Measurements from ENCODE around the gene MAGI1.

Gene MAGI1

DNA sequence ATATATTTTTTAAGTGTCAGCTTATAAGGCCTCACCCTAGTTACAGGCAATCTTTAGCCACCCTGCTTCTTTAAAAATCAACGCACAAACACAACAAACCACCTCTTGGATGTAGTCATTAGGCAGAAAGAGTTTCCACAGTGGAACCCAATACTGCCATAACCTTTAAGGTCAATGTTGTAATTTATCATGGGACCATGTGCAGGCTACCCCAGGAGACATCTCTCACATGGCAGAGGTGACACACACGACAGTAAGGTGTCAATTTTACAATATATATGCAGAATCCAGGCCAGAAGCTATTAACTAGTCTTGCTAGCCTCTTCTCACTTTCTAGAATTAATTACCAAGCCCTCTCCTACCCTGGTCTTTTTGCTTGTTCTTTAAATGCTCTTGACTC, 336.5 kb downstream of the MAGI1 start:
- no peak for DNase-seq

DNA sequence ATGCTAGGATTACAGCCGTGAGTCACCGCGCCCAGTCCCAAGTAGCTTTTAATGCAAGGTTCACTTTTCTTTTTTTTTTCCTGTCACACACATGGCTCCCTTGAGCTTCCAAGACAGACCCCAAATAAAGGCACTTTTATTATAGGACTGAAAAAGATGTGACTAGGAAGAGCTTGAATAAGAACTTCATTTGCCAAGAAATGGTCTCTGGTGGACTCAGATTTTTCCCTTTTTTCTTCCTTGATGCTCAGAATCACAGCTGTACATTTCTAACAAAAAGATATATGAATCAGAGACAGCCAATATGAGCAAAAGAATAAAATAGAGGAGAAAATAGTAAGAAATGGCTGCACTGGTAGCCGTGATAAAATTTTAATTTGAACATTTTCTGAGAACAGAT, 337.2 kb downstream of the MAGI1 start:
- no peak for DNase-seq

DNA sequence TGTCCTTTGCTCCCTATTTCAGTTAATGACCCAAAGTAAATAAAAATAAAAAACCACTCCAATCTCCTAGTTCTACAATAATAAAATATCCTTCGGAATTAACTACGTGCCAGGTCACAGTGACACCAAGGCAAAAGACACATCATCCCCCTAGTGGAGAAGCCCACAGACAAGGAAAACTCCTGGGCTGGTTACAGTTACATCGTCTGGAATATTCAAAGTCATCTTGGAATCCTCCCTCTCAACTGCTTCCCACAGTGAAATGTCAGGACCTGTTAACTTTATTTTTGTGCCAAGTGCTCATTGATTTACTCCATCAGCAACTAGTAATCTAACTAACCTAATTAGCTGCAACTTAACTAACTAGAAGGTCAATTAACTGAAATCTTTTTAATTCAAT, 349.3 kb downstream of the MAGI1 start:
- DNase-seq, result no peak

DNA sequence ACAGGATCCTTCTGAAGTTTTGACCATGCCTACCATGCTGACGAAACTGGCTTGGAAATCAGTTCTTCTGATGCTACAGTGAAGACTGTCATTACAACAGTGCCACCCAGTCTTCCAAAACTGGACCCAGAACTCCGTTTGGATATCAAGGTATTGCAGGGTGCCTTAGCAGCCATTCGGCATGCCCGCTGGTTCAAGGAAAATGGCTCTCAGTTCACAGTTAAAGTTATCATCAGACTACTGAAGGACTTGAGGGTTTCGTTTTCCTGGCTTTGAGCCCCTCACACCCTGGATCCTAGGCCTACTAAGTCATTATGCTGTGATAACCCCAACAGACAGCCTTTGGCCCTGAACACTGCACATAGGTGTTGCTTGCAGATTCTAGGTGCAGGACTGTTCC, 351.0 kb downstream of the MAGI1 start:
- DNase-seq, result no peak

DNA sequence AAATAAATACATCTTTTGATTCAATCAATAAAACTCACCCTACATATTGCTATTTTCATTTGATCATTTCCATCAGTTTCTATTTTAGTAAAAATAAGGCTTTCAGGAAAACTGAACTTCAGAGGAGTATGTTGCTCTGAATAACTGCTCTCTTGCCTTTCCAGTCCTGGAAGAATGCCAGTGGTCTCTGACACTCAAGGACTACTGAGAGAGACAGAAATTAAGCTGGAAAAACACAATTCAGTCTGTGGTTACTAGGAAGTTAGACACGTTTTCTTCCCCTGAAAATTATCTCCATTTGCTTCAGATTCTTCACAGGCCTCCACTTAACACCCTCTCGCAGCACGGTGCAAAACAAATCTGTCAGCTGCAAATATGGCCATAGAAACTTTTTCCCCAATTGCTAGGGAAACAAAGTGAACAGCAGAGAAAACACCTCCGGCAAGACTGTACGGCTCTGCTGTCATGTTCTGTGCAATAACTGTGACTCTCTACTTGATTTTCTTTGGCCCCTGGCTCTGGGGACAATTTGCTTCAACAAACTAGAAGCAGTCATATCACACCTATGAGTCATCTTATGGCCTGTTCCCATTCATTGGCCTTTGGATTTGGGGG, 353.0 kb downstream of the MAGI1 start:
- DNase-seq, result no peak

DNA sequence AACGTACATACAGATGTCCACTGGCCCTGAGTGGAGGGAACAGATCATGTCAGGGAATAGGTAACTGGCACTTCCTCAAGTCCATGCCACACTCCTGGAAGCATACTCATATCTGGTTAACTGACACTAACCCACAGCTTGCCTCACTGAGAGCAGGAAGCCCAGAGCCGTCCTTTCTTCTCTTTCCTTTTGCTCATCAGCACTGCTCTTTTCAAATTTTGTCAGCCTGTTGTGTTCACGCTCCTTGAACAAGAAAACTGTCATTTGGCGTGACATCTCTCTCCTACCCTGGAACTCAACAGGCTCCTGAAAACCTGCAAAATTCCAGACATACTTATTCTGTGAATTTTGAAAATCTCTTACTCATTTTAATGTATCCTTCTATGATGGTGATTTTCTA, 360.2 kb downstream of the MAGI1 start:
- no peak for DNase-seq

DNA sequence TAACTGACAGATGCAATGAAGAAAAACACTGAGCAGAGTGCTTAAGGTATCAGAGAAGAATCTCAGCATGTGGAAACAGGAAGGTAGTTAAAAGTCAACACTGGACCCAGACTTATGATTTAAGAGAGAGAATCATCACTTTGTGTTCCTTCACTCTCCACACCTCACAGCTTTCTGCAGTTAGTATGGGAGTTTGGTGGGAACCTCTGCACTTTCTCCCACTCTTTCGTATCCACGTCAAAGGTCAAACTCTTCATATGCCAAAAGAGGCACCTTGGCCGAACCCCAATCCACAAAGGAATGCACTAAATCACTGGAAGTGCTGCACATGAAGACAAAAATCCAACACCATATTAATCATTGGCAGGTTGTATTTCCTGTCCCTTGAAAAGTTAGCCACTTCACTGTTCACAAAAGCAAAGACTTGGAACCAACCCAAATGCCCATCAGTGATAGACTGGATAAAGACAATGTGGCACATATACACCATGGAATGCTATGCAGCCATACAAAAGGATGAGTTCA, 361.2 kb downstream of the MAGI1 start:
- no peak for DNase-seq

DNA sequence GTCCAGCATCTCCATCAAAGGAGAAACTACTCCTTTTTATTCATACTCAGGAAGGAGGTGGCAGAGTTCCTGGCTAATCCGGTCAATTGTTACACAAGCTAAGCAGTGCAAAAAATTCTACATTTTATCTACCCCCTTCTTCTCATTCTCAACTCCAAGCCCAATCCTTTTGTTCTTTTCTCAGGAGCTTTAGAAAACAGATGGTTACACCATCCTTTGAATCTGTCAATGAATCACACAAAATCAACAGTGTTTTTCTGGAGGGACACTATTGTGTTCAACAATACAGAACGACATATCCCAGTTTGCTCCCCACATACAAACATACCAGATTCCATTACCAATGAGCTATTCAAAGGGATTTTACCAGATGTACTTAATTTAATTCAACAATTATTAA, 362.1 kb downstream of the MAGI1 start:
- no peak for DNase-seq

DNA sequence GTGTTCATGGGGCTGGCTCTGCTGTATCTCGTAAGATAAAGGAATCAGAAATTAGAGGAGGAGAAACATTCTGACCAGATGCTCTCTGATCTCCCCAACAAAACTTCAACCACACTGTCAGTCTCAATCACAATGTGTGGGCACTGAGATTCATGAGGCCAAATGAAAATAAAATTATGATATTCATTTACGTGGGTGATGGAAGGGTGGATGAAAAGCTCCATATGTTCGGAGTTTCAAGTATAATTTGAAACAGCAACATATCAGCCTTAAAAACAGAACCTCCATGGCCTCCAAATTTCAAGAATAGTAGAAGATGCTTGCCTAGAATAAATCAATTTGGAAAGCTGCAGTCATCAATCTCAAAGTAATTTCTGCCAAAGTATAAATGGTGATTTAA, 363.7 kb downstream of the MAGI1 start:
- DNase-seq, result no peak

DNA sequence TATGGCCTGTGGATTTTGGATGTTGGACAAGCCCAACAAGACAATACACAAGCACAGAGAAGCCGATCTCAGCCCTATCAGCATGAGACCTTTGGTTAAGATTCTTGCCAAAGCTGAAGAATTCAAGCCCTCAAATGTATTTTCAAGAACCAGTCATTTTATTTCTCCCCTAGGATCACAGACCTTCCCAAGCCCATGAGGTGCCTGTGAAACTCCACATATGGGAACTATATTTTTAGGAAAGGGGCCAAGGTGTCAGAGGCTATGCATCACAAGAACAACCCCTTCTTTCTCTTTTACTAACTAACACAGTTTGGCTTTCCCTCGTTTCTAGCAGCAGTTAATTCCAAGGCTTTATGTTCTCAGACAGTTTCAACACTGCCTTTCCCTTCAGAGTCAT, 364.5 kb downstream of the MAGI1 start:
- no peak for DNase-seq

DNA sequence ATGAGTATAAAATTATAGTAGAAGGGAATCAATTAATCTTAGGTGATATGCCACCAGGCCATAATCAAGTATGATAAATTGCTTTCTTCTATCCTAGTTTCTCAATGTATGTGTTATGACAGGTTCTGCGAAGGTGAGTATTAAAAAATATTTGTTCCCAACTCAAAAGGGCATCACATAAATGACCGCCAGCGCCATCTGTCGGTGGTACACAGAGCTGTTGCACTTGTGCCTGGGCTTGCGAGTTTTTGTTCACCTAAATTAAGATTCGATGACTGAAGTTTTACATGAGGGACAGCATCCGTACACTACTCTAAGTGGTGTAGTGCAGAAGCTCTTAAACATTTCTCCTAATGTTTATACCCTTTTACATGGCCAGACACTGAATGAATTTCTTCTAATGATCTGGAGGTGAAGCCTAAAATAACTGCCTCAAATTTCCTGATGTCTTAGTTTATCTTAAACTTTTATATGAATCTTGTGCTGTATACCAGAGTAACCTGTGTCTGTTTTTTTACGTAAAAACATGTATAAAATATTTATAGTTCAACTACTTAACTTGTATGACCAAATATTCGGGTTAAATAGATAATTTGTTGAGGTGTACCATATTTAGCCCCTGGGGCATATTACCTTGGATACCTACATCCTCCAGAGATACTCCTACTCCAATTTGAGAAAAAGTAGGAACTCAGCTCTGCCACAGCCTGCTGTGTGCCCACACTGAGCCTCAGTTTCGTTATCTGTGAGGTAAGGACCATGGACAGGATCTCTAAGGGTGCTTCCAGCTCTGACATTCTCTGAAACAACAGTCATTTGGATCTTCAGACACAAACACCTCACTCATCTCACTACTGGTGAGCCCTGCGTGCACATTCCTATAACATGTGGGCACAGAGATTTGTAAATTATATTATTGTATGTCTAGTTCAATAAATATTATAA, 365.6 kb downstream of the MAGI1 start:
- no peak for DNase-seq

DNA sequence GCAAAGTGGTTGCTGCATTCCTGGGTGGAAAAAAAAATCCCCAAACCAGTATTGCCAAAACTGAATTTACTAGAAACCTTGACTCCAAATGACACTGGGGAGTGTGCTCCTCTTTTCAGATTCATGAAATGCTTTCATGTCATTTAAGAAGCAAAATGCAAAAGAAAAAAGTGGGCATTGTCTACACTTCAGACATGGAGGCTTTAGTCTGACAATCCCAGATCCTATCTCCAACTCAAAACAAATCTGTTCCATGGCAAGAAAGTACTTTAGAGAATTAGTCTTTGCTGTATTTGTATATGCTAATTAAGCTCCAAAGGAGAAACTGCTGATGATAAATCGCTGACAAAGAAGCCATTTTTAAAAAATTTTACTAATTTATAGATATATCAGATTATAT, 366.7 kb downstream of the MAGI1 start:
- DNase-seq, result no peak

DNA sequence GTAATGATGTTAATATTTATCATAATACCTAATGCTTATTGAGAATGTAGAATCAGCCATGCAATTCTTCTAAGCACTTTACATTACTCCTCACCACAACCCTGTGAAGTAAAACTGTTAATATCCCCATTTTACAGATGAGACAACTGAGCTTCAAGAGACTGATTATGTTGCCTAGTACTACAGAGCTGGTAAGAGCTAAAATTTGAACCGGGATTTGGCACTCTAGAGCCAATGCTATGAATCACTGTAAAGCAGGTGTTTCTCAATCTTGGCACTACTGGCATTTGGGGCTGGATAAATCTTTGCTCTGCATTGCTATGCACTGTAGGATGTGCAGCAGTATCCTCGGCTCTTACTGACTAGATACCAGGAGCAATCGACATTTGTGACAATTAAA, 367.7 kb downstream of the MAGI1 start:
- DNase-seq, result no peak

DNA sequence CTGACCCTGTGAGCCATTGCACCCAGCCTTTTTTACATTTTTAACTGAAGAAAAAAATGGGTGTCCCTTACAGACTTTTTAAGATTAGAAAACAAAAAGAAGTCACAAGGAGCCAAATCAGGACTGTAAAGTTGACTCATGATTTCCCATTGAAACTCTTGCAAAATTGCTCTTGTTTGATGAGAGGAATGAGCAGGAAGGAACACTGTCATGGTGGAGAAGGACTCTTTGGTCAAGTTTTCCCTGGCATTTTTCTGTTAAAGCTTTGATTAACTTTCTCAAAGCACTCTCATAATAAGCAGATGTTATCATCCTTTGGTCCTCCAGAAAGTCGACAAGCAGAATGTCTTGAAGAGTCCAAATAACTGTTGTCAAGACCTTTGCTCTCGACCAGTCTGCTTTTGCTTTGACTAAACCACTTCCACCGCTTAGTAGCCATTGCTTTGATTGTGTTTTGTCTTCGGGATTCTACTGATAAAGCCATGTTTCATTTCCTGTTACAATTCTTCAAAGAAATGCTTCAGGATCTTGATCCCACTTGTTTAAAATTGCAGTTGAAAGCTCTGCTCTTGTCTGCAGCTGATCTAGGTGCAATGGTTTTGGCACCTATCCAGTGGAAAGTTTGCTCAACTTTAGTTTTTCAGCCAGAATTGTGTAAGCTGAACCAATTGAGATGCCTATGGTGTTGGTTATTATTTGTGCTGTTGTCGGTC, 369.4 kb downstream of the MAGI1 start:
- DNase-seq, result no peak

DNA sequence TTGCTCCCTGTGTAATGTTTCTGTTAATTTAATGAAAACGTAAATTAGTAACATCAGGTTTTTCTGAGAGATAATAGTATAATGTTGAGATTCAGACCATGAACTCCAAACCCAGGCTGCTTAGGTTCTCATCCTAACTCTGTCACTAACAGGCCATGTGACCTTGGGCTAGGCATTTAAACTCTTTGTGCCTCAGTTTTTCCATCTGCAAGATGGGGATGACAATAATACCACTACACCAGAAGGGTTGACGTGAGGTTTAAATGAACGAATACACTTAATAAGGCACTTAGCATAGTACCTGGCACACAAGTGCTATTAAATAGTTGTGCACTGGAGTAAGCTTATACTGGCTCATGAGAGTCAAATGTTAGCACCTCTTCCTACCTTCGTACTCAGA, 370.8 kb downstream of the MAGI1 start:
- no peak for DNase-seq

DNA sequence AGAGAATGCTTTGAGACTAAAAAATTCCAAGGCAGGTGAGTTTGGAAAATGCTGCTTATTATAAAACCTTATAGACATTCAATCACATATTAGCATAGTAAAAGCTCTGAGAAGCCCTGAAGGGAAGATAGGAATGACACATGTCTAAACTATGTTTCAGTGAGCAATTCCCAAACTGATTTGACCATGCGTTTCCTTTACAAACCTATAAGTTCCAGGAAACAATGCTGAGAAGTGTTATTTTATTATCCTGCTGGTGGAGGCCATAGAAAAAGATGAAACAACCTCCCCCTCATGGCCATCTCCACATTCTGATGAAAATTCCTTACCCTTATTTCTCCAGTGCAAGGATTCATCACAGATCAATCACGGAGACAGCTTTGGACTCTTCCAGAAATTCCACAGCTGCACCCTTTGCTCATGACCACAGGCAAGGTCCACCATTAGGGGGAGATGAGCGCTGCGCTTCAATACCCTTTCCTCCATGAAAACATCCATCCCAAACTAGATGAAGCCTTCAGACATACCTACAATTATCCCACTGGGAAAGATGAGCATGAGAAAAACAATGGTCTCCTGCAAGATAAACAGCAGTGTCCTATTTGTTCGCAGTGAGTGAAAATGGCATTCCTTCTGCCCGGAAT, 372.1 kb downstream of the MAGI1 start:
- DNase-seq, result no peak

DNA sequence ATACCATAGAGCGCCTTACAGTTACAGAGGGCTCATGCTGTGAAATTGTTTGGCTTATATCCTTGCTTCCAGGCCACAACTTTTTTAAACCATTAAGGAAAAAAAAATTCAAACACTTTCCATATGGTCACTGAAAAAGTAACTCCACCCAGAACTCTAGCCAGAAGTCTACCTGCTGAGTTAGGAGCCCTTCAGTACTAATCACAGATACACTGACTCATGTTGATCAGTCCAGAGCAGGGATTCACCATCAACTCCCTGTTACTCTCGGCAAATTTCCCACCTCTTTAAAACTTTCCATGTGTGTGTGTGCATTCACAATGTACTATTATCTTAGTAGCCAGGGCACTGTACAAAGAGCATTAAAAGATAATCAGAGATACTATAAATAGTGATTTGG, 372.8 kb downstream of the MAGI1 start:
- DNase-seq, result no peak

DNA sequence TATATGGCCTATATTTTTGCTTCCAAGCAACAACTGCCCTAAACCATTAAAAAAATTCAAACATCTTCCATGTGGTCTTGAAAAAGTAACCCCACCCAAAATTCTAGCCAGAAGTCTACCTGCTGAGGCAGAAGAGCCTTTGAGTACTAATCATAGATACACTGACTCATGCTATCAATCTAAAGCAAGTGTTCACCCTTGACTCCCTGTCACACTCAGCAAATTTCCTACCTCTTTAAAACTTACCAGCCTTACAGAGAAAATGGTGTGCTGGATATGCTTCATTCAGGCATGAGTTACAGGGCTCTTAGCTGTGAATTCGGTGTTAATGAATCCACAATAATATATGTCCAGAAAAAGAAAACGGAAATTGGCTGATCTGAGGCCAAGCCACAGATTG, 373.8 kb downstream of the MAGI1 start:
- no peak for DNase-seq

DNA sequence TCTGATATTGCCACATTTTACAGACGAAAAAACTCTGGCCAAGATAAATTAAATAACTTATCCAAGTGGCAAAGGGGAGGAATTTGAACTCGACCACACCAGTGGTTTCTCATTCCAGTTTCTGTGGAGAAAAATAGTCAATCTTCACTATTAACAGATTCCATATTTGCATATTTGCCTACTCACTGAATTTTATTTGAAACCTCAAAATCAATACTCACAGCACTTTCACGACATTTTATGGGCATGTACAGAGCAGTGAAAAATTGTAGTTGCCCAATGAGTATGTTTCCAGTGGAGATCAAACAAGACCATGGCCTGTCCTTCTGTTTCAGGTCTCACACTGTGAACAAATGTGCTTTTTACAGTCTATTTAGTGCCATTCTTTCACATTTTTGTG, 374.3 kb downstream of the MAGI1 start:
- no peak for DNase-seq

DNA sequence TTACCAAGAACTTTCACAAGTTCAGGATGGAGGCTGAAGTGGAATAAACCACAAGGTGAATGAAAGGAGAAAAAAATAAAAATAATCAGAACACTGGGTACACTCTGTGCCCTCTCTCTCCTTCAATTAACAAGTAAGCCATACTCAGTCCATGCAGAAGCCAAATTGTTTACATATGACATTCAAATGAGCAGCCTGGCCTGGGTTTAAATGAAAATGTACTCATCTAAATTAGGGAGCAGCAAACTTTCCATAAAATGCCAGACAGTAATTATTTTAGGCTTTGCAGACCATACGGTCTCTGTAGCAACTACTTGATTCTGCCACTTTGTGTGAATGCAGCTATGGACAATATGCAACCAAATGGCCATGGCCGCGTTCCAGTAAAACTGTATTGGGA, 376.6 kb downstream of the MAGI1 start:
- DNase-seq, result no peak

DNA sequence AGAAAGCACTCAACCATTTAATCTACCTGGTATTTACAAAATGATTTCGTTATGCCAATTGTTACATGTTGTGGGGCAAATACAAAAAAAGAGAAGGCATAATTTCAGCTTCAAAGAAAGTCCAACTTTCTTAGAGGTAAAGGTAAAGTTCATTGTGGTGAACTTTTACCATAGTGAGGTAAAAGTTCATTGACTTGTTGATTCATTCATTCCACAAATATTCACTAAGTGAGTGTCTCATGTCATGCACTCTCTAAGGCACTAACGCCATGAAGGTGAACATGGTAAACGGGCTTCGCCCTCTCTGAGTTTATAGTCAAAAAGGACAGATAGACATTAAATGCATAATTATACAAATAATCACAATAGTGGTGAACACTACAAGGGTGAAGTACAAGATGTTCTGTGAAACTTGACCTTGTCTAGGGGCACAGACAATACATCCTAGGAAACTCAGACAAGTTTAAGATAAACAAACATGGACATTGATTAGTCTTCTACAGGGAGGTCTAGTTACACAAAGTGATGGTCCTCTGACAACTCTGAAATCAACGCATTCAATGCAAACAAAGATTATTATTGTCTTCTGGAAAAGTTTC, 378.6 kb downstream of the MAGI1 start:
- no peak for DNase-seq

DNA sequence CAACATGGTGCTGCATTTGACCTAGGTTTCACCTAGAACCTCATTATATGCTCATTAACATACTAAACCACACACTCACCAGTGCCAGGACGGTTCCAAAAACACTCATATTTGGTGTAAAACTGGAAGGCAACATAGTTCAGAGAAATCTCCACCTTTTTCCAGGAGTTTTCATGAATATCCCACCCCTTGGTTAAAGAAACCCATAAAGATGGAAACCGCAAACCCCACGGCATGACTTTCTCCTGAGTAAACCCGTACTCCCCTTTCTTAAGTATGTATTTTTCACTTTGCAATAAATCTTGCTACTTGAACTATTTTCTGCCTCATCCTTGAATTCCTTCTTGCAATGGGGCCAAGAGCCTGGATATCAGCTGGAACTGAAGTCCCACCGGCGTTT, 379.3 kb downstream of the MAGI1 start:
- DNase-seq, result no peak

DNA sequence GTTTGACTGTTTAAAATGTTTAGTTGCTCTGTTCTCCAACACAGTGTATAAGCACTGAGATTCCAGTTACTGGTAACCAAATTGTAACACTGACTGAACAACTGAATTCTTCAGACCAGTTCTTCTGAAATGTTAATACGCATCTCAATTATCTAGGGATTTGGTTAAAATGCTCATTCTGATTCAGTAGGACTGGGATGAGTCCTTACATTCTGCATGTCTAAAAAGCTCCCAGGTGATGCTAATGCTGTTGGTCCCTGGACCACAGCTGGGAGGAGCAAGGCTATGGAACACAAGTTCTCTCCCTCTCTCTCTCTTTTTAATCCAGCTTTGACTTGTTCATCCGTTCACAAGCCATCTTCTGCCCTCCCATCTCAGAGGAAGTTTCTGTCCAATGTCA, 380.3 kb downstream of the MAGI1 start:
- DNase-seq, result no peak

All from stimulated activated CD4-positive, alpha-beta T cell treated with anti-CD3 and anti-CD28 coated beads, Interleukin-4, amount 100 ng/mL, for 1 hour (primary cell).